Measurements from ENCODE around the gene ERRFI1.

ERRFI1 gene

DNA sequence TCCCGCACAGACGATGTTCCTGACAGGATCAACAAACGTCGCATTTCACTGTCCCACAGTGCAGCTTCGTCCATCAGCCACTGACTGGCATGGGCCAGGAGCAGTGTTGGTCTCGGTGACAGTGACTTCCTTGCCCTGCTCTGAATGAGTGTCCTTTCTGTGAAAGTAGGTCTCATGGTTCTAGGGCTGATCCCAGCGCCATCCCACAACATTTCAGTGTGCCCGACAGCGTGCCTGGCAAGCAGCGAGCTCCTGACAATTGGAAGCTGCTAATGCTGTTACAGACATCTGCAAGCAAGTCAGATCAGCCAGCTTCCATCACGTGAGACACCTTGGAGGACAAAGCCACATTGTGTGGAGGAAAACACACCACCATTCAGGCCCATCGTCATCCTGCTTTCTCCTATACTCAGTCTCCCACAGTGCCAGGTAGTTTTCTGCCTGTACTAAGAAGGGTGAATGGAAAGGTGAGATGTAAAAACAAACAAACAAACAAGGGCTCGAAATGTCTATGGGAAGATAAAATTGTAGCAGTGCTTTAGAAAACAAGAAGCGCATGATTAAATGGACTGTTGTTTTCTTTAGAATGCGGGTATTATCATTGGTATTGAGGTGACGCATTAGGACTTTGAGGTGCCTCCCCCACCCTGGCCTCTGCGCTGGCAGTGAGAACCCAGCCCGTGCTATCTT lies 21.9 kb downstream of the ERRFI1 start:
- peak in 39 of 56 donors; percentile 6 to 76 (median 38) for DNase-seq

DNA sequence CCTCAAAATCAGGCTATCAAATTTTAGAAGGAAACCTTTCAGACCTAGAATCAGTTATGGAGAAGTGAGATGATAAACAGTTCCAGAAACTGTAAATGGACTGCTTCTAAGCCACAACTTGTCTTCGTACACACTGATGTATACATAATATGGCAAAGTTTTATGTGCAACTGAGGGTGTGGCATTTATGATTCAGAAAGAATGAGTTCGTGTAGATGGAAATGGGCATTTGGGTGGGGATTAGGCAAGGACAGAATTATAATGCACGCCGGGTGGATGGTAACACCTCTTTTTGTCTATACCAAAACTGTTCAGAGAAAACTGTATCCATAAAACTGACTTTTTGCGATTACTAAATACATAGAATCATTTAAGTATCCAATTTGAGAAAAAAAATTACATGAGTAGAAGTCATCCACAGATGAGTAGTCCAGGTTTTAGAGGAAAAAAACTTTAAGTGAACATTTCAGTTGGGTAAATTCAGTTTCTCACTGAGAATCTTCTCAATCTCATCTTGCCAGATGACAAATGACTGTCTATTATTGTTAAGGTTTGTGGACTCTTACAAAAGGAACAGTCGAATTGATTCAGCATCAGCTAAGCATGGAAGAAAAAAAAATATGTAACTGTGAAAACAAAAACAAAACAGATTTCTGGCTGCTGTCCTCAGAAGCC lies 22.5 kb downstream of the ERRFI1 start:
- DNase-seq = no peak

DNA sequence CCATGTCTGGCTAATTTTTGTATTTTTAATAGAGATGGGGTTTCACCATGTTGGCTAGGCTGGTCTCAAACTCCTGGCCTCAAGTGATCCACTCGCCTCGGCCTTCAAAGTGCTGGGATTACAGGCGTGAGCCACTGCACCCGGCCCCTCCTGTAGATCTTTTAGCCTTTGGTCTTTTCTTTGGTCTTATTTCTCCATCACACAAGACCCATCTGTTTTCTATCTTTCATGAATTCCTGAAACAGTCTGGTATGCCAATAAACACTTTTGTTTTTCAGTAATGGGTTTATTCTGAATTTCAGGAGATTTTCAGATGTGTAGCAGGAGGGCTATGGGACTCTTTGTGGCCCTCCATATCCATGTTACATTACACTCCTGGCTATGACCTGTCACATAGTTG lies 23.2 kb downstream of the ERRFI1 start:
- DNase-seq = no peak

DNA sequence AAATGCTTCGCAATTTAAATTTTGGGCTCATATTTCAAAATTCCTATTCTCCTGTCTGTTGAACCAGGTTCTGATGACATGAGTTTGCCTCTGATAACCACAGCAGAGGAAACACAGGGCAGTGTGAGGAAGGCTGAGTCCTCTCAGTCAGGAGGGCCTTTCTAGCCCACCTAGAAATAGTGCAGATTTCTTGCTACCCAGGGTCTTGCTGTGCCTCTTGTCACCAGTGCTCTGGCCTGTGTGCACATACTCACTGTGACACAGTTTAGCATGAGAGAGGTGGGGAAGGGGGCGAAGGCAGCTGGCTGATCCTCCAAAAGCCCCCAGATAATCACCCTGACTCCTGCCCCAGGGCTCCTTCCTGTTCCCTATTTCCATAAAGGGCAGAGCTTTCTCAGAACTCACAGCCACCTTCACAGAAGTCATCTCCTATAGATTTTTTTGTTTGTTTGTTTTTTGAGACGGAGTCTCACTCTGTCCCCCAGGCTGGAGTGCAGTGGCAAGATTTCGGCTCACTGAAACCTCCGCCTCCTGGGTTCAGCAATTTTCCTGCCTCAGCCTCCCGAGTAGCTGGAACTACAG lies 23.7 kb downstream of the ERRFI1 start:
- DNase-seq = no peak

DNA sequence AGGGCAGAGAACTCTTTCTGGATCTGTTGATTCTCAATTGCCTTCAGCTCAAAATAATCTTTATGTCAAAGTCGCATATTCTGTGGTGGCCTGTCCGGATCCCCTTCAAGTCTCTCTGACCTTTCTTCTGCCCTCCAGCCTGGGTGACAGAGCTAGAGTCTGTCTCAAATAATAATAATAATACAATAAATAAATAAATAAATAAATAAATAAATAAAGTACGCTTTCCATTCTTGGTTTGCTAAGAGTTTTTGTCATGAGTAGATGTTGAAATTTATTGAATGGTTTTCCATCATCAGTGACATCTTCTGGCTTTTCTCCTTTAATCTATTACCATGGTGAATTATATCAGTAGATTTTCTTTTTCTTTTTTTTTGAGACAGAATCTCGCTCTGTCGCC lies 30.7 kb downstream of the ERRFI1 start:
- no peak for DNase-seq

DNA sequence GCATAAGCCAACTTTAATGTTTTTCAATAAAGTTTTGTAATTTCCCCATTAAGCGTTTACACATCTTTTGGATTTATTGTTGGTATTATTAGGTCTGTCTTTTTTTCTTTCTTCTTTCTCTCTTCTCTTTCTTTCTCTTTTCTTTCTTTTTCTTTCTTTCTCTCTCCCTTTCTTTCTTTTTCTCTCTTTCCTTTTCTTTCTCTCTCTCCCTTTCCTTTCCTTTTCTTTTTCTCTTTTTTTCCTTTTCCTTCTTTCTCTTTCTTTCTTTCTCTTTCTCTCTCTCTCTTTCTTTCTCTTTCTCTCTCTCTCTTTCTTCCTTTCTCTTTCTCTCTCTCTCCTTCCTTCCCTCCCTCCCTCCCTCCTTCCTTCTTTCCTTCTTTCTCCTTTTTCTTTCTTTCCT lies 31.3 kb downstream of the ERRFI1 start:
- no peak for DNase-seq

DNA sequence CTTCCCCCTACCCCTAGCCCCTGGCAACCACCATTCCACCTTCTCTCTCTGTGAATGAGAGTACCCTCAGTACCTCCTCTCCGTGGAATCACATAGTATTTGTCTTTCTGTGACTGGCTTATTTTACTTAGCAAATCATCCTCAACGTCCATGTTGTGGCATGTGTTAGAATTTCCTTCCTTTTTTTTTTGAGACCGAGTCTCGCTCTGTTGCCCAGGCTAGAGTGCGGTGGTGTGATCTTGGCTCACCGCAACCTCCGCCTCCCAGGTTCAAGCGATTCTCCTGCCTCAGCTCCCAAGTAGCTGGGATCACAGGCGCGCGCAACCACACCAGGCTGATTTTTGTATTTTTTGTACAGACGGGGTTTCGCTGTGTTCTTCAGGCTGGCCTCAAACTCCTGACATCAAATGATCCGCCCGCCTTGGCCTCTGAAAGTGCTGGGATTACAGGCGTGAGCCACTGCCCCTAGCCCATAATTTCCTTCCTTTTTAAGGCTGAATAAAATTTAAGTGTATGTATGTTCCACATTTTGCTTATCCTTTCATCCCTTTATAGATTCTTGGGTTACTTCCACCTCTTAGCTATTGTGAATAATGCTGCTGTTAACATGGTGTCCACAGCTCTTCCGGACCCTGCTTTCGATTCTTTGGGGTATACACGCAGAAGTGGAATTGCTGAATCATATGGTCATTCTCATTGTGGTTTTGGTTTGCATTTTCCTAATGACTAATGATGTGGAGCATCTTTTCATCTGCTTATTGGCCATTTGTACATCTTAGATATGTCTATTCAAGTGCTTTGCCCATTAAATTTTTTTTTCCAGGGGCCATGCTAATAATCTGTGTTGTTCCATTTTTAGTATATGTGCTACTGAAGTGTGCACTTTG lies 32.3 kb downstream of the ERRFI1 start:
- no peak for DNase-seq

DNA sequence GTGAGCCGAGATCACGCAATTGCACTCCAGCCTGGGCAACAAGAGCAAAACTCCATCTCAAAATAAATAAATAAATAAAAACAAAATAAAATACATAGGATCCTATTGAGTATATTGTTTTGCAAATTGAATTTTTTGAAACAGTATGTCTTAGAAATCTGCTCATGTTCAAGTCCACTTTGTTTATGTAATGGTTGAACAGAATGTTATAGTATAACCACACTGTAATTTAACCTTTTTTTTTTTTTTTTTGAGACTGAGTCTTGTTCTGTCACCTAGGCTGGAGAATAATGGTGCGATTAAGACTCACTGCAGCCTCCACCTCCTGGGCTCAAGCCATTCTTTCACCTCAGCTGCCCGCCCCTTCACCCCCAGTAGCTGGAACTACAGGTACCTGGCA lies 33.2 kb downstream of the ERRFI1 start:
- DNase-seq = no peak

DNA sequence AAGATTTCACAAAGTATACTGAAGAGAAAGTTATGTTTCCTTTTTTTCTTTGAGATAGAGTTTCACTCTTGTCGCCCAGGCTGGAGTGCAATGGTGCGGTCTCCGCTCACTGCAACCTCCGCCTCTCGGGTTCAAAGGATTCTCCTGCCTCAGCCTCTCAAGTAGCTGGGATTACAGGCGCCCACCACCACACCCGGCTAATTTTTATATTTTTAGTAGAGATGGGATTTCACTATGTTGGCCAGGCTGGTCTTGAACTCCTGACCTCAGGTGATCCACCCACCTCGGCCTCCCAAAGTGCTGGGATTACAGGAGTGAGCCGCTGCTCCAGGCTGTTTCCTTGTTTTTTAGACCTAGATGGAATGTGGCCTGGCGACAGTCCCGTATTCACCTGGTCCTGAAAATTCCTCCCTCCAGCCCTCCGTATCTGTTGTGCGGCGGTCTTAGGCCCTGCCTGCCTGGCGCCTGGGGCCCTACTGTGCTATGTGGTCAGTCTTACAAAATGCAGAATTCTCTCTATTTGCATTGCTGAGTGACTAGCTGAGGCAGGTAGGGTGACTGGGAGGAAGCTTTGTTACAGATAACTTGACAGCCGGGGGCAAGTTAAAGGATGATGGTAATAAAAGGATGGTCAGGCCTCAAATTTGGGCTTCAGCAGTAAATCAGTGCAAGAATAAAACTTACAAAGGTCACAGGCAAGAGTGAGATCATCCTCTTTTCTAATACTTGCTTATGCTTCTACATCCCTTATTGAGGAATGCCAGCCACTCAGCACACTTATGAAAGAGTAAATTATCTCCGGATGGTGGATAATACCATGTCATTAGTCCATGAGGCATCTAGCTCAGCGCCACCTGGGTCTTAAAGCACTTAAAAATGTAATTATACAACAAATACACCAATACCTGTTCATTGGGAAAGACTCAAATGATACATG lies 34.3 kb downstream of the ERRFI1 start:
- DNase-seq = no peak

DNA sequence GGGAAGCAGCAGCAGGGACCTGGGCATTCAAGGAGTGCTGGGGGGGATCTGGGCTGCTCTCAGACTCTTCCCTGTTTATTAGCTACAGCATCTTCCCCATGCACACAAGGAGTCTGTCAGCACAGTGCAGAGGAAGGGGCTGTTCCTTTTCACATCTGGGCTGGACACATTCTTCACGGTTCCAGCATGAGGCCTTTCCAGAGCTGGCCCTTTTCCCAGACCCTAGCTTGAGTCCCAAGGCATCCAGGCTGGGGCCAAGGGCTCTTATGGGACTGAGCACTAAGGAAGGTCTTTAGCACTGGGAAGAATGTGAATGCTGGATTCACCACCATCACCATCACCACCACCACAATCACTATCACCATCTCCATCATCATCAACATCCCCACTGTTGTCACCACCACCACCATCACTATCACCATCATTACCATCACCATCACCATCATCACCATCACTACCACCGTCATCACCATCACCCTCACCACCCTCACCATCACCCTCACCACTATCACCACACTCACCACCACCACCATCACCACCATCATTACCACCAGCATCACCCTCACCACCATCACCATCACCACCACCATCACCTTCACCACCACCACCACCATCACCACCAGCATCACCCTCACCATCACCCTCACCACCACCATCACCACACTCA lies 36.2 kb downstream of the ERRFI1 start:
- no peak for DNase-seq

DNA sequence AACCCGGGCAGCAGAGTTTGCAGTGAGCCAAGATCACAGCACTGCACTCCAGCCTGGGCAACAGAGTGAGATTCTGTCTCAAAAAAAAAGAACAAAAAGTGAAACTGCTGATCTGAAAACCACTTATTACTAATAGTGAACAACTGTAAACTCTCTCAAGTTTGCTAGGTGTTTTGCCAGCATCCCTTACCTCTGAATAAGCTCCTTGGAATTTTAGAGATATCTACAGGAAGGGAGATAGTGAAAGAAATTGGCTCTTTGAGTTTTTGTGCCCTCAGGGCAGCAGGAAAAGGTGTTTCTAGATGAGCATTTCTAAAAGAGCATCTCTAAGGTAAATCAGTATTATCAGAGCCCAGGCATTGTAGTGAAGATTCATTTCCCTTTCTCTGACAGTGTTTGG lies 37.5 kb downstream of the ERRFI1 start:
- DNase-seq = no peak

DNA sequence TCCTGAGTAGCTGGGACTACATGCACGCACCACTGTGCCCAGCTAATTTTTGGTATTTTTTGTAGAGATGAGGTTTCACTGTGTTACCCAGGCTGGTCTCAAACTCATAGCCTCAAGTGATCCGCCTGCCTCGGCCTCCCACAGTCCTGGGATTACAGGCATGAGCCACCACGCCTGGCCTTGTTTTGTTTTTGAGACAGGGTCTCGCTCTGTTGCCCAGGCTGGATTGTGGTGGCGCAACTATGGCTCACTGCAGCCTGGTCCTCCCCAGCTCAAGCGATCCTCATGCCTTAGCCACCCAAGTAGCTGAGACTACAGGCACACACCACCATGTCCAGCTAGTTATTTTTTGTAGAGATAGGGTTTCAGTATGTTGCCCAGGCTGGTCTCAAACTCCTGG lies 38.6 kb downstream of the ERRFI1 start:
- no peak for DNase-seq

DNA sequence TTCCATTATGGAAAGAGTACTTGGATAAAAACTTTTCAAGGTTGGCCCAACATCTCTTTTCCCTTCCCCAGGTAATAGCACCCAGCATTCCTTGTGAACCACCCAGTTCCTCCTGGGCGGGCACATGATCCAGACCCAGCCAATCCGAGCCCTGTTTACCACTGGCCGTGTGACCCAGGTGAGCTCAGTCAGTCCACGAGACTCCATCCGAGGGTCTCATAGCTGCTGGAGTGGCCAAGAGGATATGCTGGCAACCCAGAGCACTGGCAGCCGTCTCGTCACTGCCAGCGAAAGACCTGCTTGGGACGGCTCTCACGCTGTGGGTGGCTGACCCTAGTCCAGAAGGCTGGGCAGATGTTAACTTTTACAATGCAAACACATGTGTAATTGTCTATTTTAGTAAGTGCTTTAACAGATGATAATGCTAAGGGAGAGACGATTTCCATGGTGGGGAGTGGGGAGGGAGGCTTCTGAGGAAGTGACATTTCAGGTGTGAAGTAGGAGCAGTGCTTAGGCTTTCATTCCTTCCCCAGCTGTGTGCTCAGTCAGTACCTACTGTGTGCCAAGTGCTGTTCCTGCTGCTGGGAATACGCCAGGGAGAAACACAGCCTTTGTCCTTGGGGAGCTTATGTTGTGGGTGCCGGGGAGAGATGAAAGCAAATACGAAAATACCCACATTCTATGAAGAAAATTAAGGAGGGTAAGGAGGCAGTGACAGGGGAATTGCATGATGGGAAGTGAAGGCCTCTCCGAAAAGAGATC lies 40.1 kb downstream of the ERRFI1 start:
- DNase-seq = no peak

DNA sequence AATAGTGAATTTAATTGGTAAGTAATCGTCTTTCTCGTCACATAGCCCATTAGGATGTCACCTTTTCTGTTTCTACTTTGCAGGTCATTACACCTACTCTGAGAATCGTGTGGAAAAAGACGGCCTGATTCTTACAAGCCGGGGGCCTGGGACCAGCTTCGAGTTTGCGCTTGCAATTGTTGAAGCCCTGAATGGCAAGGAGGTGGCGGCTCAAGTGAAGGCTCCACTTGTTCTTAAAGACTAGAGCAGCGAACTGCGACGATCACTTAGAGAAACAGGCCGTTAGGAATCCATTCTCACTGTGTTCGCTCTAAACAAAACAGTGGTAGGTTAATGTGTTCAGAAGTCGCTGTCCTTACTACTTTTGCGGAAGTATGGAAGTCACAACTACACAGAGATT lies 41.3 kb downstream of the ERRFI1 start:
- no peak for DNase-seq

DNA sequence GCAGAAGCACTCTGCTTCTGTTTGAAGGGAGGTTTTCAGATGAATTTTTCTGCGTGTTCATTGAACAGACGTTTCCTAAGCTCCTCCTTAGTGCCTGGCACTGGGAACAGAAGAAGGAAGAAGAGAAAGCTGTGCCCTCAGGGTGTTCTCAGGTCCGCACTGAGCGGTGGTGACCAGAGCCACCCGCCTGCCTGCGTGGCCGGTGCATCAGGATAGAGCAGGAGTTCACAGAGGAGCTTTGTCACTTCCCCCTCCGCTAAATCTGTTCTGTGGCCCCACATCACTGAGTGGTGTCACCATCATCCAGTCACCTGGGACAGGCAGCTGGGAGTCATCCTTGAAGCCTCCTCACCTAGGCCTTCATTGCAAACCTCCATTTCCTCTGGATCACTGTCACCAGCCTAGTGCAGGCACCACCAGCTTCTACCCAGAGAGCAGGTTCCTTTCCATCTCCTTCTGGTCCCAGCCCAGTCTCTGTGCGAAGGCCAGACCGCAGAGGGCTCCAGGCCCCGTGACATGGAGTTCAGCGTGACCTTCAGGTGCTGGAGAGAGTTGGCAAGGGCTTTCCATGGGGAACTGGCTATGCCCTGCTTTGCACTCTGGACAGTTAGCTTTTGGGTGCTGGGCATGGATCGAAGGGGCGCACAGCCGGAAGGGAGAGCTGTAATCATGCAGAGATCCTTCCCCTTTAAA lies 42.9 kb downstream of the ERRFI1 start:
- no peak for DNase-seq

DNA sequence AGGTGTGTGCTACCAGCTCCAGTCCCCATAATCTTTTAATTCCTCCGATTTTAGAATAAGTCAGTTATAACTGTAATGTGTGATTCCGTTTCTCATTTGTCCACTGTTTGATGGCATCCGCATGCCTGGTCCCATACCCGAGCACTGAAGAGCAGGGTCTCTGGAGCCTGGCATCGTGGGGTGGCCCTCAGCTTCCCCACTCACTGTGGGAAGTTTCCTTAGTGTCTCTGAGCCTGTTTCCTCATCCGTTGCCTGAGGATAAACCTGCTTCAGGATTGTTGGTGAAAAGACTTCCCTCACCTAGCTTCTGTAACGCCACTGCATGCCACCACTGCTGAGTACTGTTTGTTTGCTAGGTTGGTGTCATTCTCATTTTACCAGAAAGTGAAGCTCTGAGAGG lies 45.1 kb downstream of the ERRFI1 start:
- DNase-seq = no peak

DNA sequence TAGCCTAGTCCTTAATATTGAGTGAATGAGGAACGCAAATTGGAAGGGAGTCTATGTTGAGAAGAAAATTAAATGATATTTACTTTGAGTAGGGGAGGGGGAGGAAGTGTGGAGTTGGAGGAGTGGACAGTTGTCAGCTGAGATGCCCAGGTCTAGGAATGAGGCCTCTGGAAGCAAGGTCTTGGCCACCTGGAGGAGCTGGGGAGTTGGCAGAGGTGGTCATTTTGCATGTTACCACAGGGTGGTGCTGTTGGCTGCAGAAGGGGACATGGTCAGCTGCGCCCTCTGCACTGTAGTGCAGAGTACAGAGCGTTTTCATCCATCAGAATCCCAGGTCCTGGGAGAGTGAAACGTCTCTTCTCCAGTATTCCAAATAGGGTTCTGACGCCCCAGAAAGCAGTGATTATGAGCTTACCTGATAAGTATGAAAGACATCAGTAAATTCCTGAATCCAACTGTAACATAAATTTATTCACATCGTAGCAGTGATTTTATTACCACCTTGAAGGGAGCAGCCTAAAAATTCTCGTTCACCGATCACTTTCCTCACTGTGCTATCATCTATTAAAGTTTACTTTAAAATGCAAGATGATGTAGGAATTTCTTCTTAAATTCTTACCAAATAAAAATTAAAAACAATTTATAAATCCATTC lies 50.8 kb downstream of the ERRFI1 start:
- peak in 39 of 56 donors; percentile 1 to 66 (median 29) for DNase-seq

DNA sequence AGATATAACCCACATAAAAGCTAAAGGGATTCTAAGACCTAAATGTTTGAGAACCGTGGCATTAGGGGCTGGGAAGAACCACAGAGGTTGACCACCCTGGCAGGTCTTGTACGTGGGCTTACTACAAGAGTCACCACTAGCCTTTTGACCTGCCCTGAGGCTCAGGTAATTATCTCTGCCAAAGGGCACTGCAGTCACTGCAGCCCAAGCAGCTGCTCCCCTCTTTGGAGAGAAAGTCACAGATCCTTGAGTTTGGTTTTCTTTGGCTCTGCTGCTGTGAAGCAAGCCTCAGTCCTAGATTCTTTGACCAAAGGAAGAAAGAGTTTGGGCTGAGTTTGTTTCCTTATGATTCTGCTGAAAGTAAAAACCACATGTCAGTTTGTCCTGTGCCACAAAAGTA lies 53.0 kb downstream of the ERRFI1 start:
- DNase-seq = no peak

Data from amygdala (tissue), 56 donors.